ENCODE measurements around the gene PLXNA2. TPM values are rescaled to one million over a fixed set of nuclear protein-coding genes. Genes with fewer than 3 reads are reported as not detected.

The PLXNA2 gene
- polyA plus RNA-seq, 1 of the 3 experiments (the other 2 are of a cell fraction), result 8.5 TPM

DNA sequence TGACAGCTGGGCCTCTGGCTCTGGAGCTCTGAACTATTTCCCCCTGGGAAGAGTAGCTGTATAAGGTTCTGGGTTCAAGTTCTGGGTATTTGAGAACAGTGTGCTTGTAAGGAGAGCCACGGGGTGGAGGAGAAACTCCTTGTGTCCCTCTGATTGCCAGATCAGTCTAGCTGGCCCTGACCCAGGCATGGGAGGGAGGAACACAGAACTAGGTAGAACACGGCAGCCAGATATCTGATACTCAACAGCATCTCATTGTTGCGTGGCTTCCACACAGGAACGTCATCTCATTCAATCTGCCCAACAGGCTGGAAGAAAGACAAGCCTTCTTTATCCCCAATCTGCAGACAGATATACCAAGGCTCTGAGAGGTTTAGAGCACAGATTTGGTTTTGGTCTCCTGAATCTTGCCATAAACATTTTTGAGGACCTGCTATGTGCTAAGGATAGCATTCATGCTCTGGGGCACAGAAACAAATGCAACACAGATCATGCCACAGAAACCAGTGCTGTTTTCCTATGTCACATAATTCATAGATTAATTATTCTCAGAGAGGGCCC lies 83.8 kb downstream of the PLXNA2 start:
- no peaks in the 10 kb centered on the region for H4K20me1 ChIP-seq (ENCODE audit: insufficient read depth)
- H3K9me3 ChIP-seq, result no peaks in the 10 kb centered on the region
- ChIA-PET POLR2A (no interaction called here), CTCF (interaction anchor here (1.4 to 3.0 kb wide), 6 partner anchors 9 to 139 kb away, joined by 3 to 26 read pairs (median 5); partner anchors contain the start of gene PLXNA2)
- no peak overlapping the region for H3K4me3 ChIP-seq (ENCODE audit: low read depth in 2 of 2, low read length in 1 of 2)
- peaks cover 27% of the 10 kb centered on the region for H3F3A ChIP-seq (replicated peaks; ENCODE audit: insufficient read depth)
- no peak overlapping the region for H2AFZ ChIP-seq (ENCODE audit: low read depth)
- no peaks in the 10 kb centered on the region for H3K27me3 ChIP-seq (ENCODE audit: insufficient read depth)
- no peaks in the 10 kb centered on the region for H3K9me2 ChIP-seq
- H3K4me1 ChIP-seq (ENCODE audit: control insufficient read depth in 1 of 2, insufficient read depth in 2 of 2, low read depth in 1 of 2, low read length in 1 of 2), result peaks cover 54 to 72% of the 10 kb centered on the region in 2 experiments
- peak overlapping the region; percentile 89 to 99 for H3K27ac ChIP-seq (ENCODE audit: low read depth in 2 of 2, low read length in 1 of 2)
- no peaks in the 10 kb centered on the region for H3K36me3 ChIP-seq (replicated peaks in 1 of 2; ENCODE audit: control insufficient read depth in 1 of 2, insufficient read depth in 2 of 2, low read length in 1 of 2)
- WGBS (ENCODE audit: low lambda C conversion rate), result 29% methylated on average over 4 of the region's 4 CpGs
- no peak for DNase-seq
- TF ChIP-seq RCOR1 (IDR thresholded peaks at IDR 0.05; ENCODE audit: low read length) (no peak), MEF2A (IDR thresholded peaks at IDR 0.05; ENCODE audit: borderline replicate concordance, low read depth) (no peak), YY1 (IDR thresholded peaks at IDR 0.05; ENCODE audit: low read depth) (no peak)
- TF ChIP-seq, protein P1, sequence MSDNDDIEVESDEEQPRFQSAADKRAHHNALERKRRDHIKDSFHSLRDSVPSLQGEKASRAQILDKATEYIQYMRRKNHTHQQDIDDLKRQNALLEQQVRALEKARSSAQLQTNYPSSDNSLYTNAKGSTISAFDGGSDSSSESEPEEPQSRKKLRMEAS (IDR thresholded peaks at IDR 0.05; ENCODE audit: low read depth), result no peak
- TF ChIP-seq, protein P2, sequence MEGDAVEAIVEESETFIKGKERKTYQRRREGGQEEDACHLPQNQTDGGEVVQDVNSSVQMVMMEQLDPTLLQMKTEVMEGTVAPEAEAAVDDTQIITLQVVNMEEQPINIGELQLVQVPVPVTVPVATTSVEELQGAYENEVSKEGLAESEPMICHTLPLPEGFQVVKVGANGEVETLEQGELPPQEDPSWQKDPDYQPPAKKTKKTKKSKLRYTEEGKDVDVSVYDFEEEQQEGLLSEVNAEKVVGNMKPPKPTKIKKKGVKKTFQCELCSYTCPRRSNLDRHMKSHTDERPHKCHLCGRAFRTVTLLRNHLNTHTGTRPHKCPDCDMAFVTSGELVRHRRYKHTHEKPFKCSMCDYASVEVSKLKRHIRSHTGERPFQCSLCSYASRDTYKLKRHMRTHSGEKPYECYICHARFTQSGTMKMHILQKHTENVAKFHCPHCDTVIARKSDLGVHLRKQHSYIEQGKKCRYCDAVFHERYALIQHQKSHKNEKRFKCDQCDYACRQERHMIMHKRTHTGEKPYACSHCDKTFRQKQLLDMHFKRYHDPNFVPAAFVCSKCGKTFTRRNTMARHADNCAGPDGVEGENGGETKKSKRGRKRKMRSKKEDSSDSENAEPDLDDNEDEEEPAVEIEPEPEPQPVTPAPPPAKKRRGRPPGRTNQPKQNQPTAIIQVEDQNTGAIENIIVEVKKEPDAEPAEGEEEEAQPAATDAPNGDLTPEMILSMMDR (IDR thresholded peaks at IDR 0.05), result no peak
- H3K4me2 ChIP-seq, result peak overlapping the region; percentile 60
- peaks cover 47% of the 10 kb centered on the region for H3K79me2 ChIP-seq (ENCODE audit: insufficient read depth)
- peak overlapping the region; percentile 49; the same call in 1 of the 2 replicates for H3K9ac ChIP-seq

DNA sequence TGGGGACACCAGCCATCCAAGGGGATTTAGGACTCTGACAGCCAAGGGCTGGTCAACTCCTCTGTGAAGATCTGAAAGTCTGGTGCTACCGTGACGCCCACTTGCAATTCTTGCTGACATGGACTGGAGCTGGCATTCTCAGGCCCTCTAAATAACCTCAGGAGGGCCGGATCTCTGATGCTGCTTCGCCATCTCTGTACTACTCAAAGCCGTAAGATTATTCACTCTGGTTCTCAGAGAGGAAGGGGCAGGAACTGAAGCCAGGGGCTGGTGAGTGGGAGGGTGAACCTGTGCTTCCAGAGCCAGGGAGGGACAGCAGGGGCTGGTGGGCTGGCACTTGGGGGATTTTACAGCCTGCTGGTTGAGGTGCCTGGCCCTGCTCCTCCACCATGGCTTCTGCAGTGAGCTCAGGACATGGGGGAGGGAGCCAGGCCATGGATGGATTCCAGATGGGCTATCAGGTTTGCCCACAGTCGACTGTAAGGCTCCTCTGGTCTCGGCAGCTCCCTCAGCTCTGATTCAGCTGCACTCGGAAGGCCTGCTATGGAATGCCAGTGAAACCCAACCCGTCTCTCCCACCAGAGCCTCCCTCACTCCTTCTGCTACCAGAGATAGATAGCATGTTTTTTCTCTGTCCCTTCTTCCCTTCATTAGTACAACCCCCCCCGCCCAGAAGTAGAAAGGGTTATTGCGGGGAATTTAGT lies 84.5 kb downstream of the PLXNA2 start:
- Histone ChIP-seq H3F3A (replicated peaks; ENCODE audit: insufficient read depth) (peaks cover 27% of the 10 kb centered on the region), H3K9me3 (no peaks in the 10 kb centered on the region), H3K79me2 (ENCODE audit: insufficient read depth) (peaks cover 50% of the 10 kb centered on the region), H3K27ac (ENCODE audit: low read depth in 2 of 2, low read length in 1 of 2) (peak overlapping the region; percentile 89 to 99), H3K9ac (peak overlapping the region; percentile 49; the same call in 1 of the 2 replicates), H3K4me2 (peak overlapping the region; percentile 60), H3K9me2 (no peaks in the 10 kb centered on the region), H3K36me3 (replicated peaks in 1 of 2; ENCODE audit: control insufficient read depth in 1 of 2, insufficient read depth in 2 of 2, low read length in 1 of 2) (no peaks in the 10 kb centered on the region), H3K4me1 (ENCODE audit: control insufficient read depth in 1 of 2, insufficient read depth in 2 of 2, low read depth in 1 of 2, low read length in 1 of 2) (peaks cover 54 to 65% of the 10 kb centered on the region in 2 experiments), H3K4me3 (ENCODE audit: low read depth in 2 of 2, low read length in 1 of 2) (no peak overlapping the region), H4K20me1 (ENCODE audit: insufficient read depth) (no peaks in the 10 kb centered on the region), H2AFZ (ENCODE audit: low read depth) (no peak overlapping the region), H3K27me3 (ENCODE audit: insufficient read depth) (no peaks in the 10 kb centered on the region)
- POLR2A ChIA-PET, result no interaction called here
- 42% methylated on average over 9 of the region's 11 CpGs for WGBS (ENCODE audit: low lambda C conversion rate)
- peak; percentile 74 for DNase-seq
- CTCF ChIA-PET, result interaction anchor here (0.8 to 2.2 kb wide), 10 partner anchors 7 to 138 kb away, joined by 3 to 6 read pairs (median 4); no protein-coding TSS in a partner anchor
- TF ChIP-seq JUND (IDR thresholded peaks at IDR 0.05), result peak; percentile 31; the same call in 1 of the 2 replicates
- TF ChIP-seq ELF1 (IDR thresholded peaks at IDR 0.05), result no peak
- TF ChIP-seq YY1 (IDR thresholded peaks at IDR 0.05; ENCODE audit: low read depth), result peak; percentile 46; the same call in 1 of the 2 replicates
- TF ChIP-seq, protein P3, sequence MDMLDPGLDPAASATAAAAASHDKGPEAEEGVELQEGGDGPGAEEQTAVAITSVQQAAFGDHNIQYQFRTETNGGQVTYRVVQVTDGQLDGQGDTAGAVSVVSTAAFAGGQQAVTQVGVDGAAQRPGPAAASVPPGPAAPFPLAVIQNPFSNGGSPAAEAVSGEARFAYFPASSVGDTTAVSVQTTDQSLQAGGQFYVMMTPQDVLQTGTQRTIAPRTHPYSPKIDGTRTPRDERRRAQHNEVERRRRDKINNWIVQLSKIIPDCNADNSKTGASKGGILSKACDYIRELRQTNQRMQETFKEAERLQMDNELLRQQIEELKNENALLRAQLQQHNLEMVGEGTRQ (IDR thresholded peaks at IDR 0.05; ENCODE audit: borderline replicate concordance, low read depth, low read length), result no peak
- TF ChIP-seq TEAD4 (IDR thresholded peaks at IDR 0.05; ENCODE audit: borderline replicate concordance, insufficient read depth), result peak; percentile 87; the same call in 1 of the 2 replicates
- TF ChIP-seq RAD21 (IDR thresholded peaks at IDR 0.05; ENCODE audit: low read length), result no peak; the same call in 1 of the 2 replicates
- TF ChIP-seq, protein P2 (IDR thresholded peaks at IDR 0.05), result no peak
- TF ChIP-seq RFX5 (IDR thresholded peaks at IDR 0.05; ENCODE audit: low read length), result no peak
- TF ChIP-seq, protein P4, sequence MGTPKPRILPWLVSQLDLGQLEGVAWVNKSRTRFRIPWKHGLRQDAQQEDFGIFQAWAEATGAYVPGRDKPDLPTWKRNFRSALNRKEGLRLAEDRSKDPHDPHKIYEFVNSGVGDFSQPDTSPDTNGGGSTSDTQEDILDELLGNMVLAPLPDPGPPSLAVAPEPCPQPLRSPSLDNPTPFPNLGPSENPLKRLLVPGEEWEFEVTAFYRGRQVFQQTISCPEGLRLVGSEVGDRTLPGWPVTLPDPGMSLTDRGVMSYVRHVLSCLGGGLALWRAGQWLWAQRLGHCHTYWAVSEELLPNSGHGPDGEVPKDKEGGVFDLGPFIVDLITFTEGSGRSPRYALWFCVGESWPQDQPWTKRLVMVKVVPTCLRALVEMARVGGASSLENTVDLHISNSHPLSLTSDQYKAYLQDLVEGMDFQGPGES (IDR thresholded peaks at IDR 0.05; ENCODE audit: low read depth, low read length), result no peak
- TF ChIP-seq FOXM1 (IDR thresholded peaks at IDR 0.05; ENCODE audit: low read depth), result no peak
- TF ChIP-seq, protein P1 (IDR thresholded peaks at IDR 0.05; ENCODE audit: low read depth), result peak; percentile 48; the same call in 1 of the 2 replicates
- TF ChIP-seq GABPA (IDR thresholded peaks at IDR 0.05; ENCODE audit: low read depth), result no peak
- TF ChIP-seq MEF2A (IDR thresholded peaks at IDR 0.05; ENCODE audit: borderline replicate concordance, low read depth), result peak; percentile 52; the same call in 1 of the 2 replicates
- TF ChIP-seq, protein P5, sequence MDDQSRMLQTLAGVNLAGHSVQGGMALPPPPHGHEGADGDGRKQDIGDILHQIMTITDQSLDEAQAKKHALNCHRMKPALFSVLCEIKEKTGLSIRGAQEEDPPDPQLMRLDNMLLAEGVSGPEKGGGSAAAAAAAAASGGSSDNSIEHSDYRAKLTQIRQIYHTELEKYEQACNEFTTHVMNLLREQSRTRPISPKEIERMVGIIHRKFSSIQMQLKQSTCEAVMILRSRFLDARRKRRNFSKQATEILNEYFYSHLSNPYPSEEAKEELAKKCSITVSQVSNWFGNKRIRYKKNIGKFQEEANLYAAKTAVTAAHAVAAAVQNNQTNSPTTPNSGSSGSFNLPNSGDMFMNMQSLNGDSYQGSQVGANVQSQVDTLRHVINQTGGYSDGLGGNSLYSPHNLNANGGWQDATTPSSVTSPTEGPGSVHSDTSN (IDR thresholded peaks at IDR 0.05), result peak; percentile 82
- peak; percentile 5; the same call in 1 of the 2 replicates for TF ChIP-seq SMC3 (IDR thresholded peaks at IDR 0.05; ENCODE audit: low read depth, low read length)

Measured in SK-N-SH (cell line).